DOHH2 (cell line): Measurements from ENCODE around the gene STK4.

ENCODE experiments used
- EZH2phosphoT487 ChIP-seq: fragments of 200-600 bp; sonication (generic); IDR thresholded peaks from 2 replicates; pipeline ENCODE4 v1.6.1; 2017; ENCODE audit warnings: borderline replicate concordance, mild to moderate bottlenecking, antibody characterized with exemption, low read length, moderate library complexity, mixed read lengths
- TF ChIP-seq, protein P1 (sequence below): fragments of 200-600 bp; sonication (generic); IDR thresholded peaks from one replicate; pipeline ENCODE4 v1.5.1; 2014; ENCODE audit warnings: antibody characterized with exemption, mild to moderate bottlenecking, low read depth, low read length; ENCODE audit not compliant: poor library complexity, severe bottlenecking

DNA sequence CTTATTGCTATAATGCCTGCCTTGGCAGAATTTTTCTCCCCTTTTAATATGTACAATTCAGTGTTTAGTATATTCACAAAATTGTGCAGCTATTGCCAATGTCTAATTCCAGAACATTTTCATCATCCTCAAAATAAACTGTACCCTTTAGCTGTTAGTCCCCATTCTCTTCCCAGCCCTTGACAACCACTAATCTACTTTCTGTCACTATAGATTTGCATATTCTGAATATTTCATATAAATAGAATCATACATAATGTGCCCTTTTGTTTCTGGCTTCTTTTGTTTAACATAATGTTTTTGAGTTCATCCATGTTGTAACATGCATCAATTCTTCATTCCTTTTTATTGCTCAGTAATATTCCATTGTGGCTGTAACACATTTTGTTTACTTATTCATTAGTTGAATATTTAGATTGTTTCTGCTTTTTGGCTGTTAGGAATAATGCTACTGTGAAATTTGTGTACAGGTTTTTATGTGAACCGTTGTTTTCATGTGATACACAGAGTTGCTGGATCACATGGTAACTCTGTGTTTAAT is 22.4 kb downstream of the STK4 start:
- TF ChIP-seq, protein P1, sequence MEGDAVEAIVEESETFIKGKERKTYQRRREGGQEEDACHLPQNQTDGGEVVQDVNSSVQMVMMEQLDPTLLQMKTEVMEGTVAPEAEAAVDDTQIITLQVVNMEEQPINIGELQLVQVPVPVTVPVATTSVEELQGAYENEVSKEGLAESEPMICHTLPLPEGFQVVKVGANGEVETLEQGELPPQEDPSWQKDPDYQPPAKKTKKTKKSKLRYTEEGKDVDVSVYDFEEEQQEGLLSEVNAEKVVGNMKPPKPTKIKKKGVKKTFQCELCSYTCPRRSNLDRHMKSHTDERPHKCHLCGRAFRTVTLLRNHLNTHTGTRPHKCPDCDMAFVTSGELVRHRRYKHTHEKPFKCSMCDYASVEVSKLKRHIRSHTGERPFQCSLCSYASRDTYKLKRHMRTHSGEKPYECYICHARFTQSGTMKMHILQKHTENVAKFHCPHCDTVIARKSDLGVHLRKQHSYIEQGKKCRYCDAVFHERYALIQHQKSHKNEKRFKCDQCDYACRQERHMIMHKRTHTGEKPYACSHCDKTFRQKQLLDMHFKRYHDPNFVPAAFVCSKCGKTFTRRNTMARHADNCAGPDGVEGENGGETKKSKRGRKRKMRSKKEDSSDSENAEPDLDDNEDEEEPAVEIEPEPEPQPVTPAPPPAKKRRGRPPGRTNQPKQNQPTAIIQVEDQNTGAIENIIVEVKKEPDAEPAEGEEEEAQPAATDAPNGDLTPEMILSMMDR, result no peak
- TF ChIP-seq EZH2phosphoT487, result no peak
